Right cardiac atrium (tissue), 5 donors: ENCODE measurements around the gene IGSF10. TPM values are rescaled to one million over a fixed set of nuclear protein-coding genes. Genes with fewer than 3 reads are reported as not detected.

Experiments
- ATAC-seq, 2 donors: fragments of 200-7000 bp; cut with Tn5 transposase; one replicate each; pipeline versions ENCODE4 v1.8.0 to v1.9.1; 2020; ENCODE audit warnings: moderate library complexity in 2 of 2, mild to moderate bottlenecking in 1 of 2
- DNase-seq, 3 donors: peaks; one replicate each; pipeline ENCODE4 v3.0.0-alpha.2; 2020
- H3K27ac ChIP-seq: one replicate; pipeline ENCODE4 v1.5.1; 2013; ENCODE audit warnings: mild to moderate bottlenecking, low read length, control low read depth, moderate library complexity
- H3K27me3 ChIP-seq: one replicate; pipeline ENCODE4 v1.6.1; 2013; ENCODE audit not compliant: control insufficient read depth, insufficient read depth
- H3K4me1 ChIP-seq: one replicate; pipeline ENCODE4 v1.6.1; 2013; ENCODE audit warnings: low read length; ENCODE audit not compliant: control insufficient read depth, insufficient read depth
- H3K4me3 ChIP-seq: one replicate; pipeline ENCODE4 v1.5.1; 2013; ENCODE audit warnings: low read length, control low read depth
- H3K9me3 ChIP-seq: one replicate; pipeline ENCODE4 v1.6.1; 2013; ENCODE audit warnings: low read length; ENCODE audit not compliant: control insufficient read depth
- WGBS: extraction: QIAGEN DNeasy Blood & Tissue Kit; methylation state at CpG from one replicate; pipeline ENCODE4 v1.1.7; 2013; 5-methylcytosine and 5-hydroxymethylcytosine counted together
- intact Hi-C, 4 donors: fragments of 100-400 bp; cut with DNase I; formaldehyde crosslinking; loops; one replicate each; pipeline versions ENCODE4 v1.11.0 to v1.14.0; 2022 to 2023
- polyA plus RNA-seq: library from polyadenylated mRNA; stranded (reverse); fragments of 200-250 nt; gene quantifications from one replicate; pipeline ENCODE4 v1.2.3, GENCODE V29; 2013
- total RNA-seq, 4 donors: library from RNA; stranded (reverse); fragmentation: NEBNext Ultra II Directional; extraction: Animal tissue kit (Norgen Biotek cat#: 25700); gene quantifications; one replicate each; pipeline ENCODE4 v1.2.1, GENCODE V29; 2021
- donor health status: healthy with polysubstance abuse.
- donor health status: DM: no; HTN: yes; CAD: no.
- donor health status: DM: no; HTN: no; CAD: no.
- donor health status: DM: no; HTN: yes; CAD: no; lungs with severe emphysema.
- donor health status: DM: yes; HTN: yes; CAD: no.

The IGSF10 gene
- total and polyA plus RNA-seq, 5 donors, result 5.0 to 19.3 (median 12.5) TPM

DNA sequence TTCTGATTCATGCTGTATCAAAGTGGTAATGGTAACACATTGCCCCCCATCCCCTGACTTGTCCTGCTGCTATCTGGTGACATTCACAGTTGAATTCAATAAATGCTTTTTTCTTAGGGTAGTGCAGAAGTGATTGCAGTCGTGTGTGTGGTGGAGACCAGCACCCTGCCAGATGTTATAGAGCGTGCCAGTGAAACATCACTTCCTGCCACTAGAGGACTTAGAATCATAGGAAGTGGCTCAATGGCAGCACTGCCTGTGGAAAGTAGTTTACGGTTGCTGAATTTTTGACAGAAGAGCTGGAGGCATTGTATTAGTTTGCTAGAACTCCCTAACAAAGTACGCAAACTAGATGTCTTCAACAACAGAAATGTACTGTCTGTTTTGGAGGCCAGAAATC, 38.9 kb downstream of the IGSF10 start:
- ATAC-seq (no peak), DNase-seq (no peak)
- Histone ChIP-seq H3K4me3 (no peak overlapping the region), H3K9me3 (no peaks in the 10 kb centered on the region), H3K4me1 (no peaks in the 10 kb centered on the region), H3K27ac (no peak overlapping the region), H3K27me3 (peaks cover 3% of the 10 kb centered on the region)
- 75% methylated on average over 4 of the region's 4 CpGs for WGBS
- intact Hi-C loops, result no loop called here

DNA sequence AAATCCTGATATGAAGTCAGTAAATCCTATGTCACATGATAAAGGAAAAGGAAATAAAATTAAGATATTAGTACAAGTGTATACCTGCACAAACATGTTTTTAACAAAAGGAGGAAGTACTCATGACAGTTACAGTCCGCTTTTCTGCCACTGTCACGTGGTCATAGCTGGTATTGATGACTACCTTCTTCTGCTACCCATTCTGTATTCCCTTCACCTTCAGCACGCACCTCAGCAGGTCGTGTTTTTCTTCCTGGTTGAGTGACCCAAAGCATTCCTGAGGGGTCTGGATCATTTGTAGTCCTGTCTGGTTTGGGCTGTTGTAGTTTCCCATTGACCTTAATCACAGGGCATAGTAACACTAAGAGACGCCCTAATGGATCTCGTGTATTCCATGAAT, 41.1 kb downstream of the IGSF10 start:
- H3K27ac ChIP-seq, result no peak overlapping the region
- 81% methylated on average over 6 of the region's 6 CpGs for WGBS
- intact Hi-C loops, result no loop called here
- no peaks in the 10 kb centered on the region for H3K9me3 ChIP-seq
- no peaks in the 10 kb centered on the region for H3K27me3 ChIP-seq
- no peaks in the 10 kb centered on the region for H3K4me1 ChIP-seq
- H3K4me3 ChIP-seq, result no peak overlapping the region
- ATAC-seq (no peak), DNase-seq (no peak)

DNA sequence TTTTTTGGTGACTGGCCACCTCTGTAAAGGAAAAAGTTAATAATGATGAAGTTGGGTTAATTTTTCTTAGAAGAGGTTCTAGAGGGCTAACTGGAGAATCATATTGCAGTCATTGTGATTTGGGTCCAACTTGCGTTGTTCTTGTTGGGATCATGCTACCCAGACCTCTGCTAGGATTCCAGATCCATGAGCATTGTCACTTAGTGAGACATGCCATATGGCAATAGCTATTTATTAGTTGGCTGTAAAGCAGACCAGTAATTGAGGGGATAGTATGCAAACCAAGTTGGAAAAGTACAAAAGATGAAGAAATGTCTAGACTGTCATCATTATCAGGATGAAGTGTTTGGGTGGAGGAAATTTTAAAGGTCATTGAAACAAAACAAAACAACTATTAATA, 45.6 kb downstream of the IGSF10 start:
- no peaks in the 10 kb centered on the region for H3K4me1 ChIP-seq
- no peak overlapping the region for H3K4me3 ChIP-seq
- H3K27me3 ChIP-seq, result no peaks in the 10 kb centered on the region
- DNase-seq (no peak), ATAC-seq (no peak)
- intact Hi-C loops, result no loop called here
- H3K9me3 ChIP-seq, result no peaks in the 10 kb centered on the region
- 62% methylated on average over 1 of the region's 1 CpG for WGBS
- no peak overlapping the region for H3K27ac ChIP-seq

DNA sequence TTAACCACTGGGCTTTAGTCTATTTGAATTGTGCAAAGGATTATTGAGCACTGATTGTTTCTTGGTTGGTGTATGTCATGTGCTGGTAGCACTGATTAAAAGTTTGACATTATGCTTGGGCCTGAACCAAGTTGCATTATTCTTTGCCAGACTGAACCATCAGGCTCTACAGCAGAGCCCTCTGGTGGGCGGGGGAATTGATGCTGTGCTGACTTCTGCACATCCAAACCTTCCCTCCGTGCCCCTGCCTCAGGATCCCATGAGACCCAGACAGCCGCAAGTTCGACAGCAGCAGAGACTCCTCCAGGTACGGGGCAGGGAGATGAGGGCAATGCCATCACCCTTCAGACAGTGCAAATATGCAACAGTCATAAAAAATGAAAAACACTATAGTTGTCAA, 47.9 kb downstream of the IGSF10 start:
- H3K27ac ChIP-seq, result no peak overlapping the region
- no peaks in the 10 kb centered on the region for H3K9me3 ChIP-seq
- H3K4me1 ChIP-seq, result no peaks in the 10 kb centered on the region
- no peaks in the 10 kb centered on the region for H3K27me3 ChIP-seq
- H3K4me3 ChIP-seq, result no peak overlapping the region
- intact Hi-C loops, result no loop called here
- peak in 1 of 3 donors; percentile 36 for DNase-seq
- ATAC-seq, result no peak
- WGBS, result 84% methylated on average over 5 of the region's 5 CpGs

Other genes starting within 250 kb of the IGSF10 start
- 1 to 10 TPM in 3 of 4 donors, under 1 TPM in 1; 0.39 to 1.3 (median 1.2) TPM for gene P2RY14, start 182.5 kb downstream of the IGSF10 start, total RNA-seq
- gene P2RY14, start 182.5 kb downstream of the IGSF10 start, polyA plus RNA-seq, result 1.9 TPM
- not detected for gene GPR87, start 144.2 kb downstream of the IGSF10 start, total RNA-seq
- gene GPR87, start 144.2 kb downstream of the IGSF10 start, polyA plus RNA-seq, result not detected
- 1 to 10 TPM; 1.2 to 2.1 (median 1.5) TPM for gene P2RY13, start 131.5 kb downstream of the IGSF10 start, total RNA-seq
- gene P2RY13, start 131.5 kb downstream of the IGSF10 start, polyA plus RNA-seq, result 0.29 TPM
- 1 to 10 TPM; 1.3 to 4.0 (median 1.4) TPM for gene P2RY12, start 76.3 kb downstream of the IGSF10 start, total RNA-seq
- 1.2 TPM for gene P2RY12, start 76.3 kb downstream of the IGSF10 start, polyA plus RNA-seq